HL-60 (cell line): ENCODE data around the gene FNIP1.

Source experiments
- CTCF ChIP-seq: IDR thresholded peaks from one replicate; pipeline ENCODE4 v1.5.1; 2011; ENCODE audit warnings: low read length, control low read depth, inconsistent platforms; ENCODE audit not compliant: insufficient read depth
- GABPA ChIP-seq: IDR thresholded peaks from 2 replicates; pipeline ENCODE4 v1.6.1; 2012; ENCODE audit warnings: low read depth
- SPI1 ChIP-seq: IDR thresholded peaks from 2 replicates; pipeline ENCODE4 v1.6.1; 2012; ENCODE audit warnings: low read depth, mild to moderate bottlenecking, borderline replicate concordance

- TF ChIP-seq CTCF (no peak), SPI1 (no peak), GABPA (no peak)
Observed at GRCh38 chr5:131649161-131649560, 147.7 kb downstream of the FNIP1 start.
